ENCODE data around the gene KLHDC3. TPM values are rescaled to one million over a fixed set of nuclear protein-coding genes. Genes with fewer than 3 reads are reported as not detected.

KLHDC3 gene
- total and polyA plus RNA-seq, 9 of the 15 experiments (the other 6 are each of a cell fraction or from before 2014, with no cell fraction given), result 4.5 to 171 (median 107) TPM

GRCh38 chr6:43006251-43006650 lies 7.8 kb upstream of the KLHDC3 start:
- Histone ChIP-seq H3K4me2 (ENCODE audit: insufficient read depth, low read length) (no peak overlapping the region), H3K9ac (ENCODE audit: insufficient read depth in 1 of 2, low read depth in 2 of 2, low read length in 2 of 2) (0 out of 4 replicates have a peak overlapping the region, but pooled peaks of 1 of the 2 experiments have one; percentile 6), H3K9me1 (ENCODE audit: control insufficient read depth, insufficient read depth, low read length) (no peaks in the 10 kb centered on the region), H3K4me3 (no peak overlapping the region), H3K79me2 (ENCODE audit: control insufficient read depth, insufficient read depth, low read length) (no peaks in the 10 kb centered on the region), H3K4me1 (replicated peaks in 1 of 2; ENCODE audit: control insufficient read depth in 2 of 2, insufficient read depth in 2 of 2, low read length in 2 of 2) (peaks cover 0 to 2% of the 10 kb centered on the region in 2 experiments; a peak in 1 of 5 replicates), H3K27me3 (ENCODE audit: control insufficient read depth in 2 of 2, insufficient read depth in 2 of 2, low read length in 2 of 2) (no peaks in the 10 kb centered on the region), H3K36me3 (ENCODE audit: control insufficient read depth, insufficient read depth, low read length) (peaks cover 54% of the 10 kb centered on the region), H3K9me3 (replicated peaks; ENCODE audit: control insufficient read depth, insufficient read depth, low read depth, low read length) (no peaks in the 10 kb centered on the region), H4K20me1 (replicated peaks; ENCODE audit: control insufficient read depth, insufficient read depth, low read length) (no peaks in the 10 kb centered on the region), H3K27ac (ENCODE audit: extremely low read depth, low read depth, low read length) (no peak overlapping the region), H2AFZ (ENCODE audit: low read depth, low read length) (no peak overlapping the region)
- ATAC-seq (no peak), DNase-seq (ENCODE audit: extremely low read depth in 1 of 4, low spot score in 3 of 4) (no peak), FAIRE-seq (no peak)
- CTCF ChIA-PET (ENCODE audit: low intra/inter-chr PET ratio), result no interaction called here
- POLR2A ChIA-PET, result interaction anchor here (0.6 to 1.4 kb wide), 4 partner anchors 9 to 48 kb away, joined by 3 to 9 read pairs (median 5); partner anchors contain the start of genes CUL7 and PPP2R5D
- intact Hi-C loops (cut with micrococcal nuclease) (no loop called here), in situ Hi-C loops (cut with MboI) (no loop called here)
- 91% methylated on average over 11 of the region's 11 CpGs for WGBS (ENCODE audit: insufficient coverage, low coverage, missing lambda C conversion rate)
- BruUV-seq (replicated peaks), result no TSS peak
- TF ChIP-seq CXXC5 (CRISPR knock-in tag; IDR thresholded peaks at IDR 0.05), result no peak
- TF ChIP-seq SIX5 (IDR thresholded peaks at IDR 0.05; ENCODE audit: borderline replicate concordance in 1 of 2, insufficient read depth in 1 of 2, low read depth in 1 of 2, low read length in 2 of 2), result no peak
- TF ChIP-seq BCLAF1 (IDR thresholded peaks at IDR 0.05; ENCODE audit: borderline replicate concordance in 1 of 2, control insufficient read depth in 1 of 2, low read depth in 2 of 2, low read length in 1 of 2), result no peak
- 0 out of 2 replicates have a peak, but pooled peaks have one; percentile 5 for TF ChIP-seq POLR2G (IDR thresholded peaks at IDR 0.05; ENCODE audit: low read depth, low read length)
- no peak for TF ChIP-seq PTTG1 (tag; IDR thresholded peaks at IDR 0.05; ENCODE audit: low read depth)
- no peak for TF ChIP-seq ETV1 (tag; conservative IDR thresholded peaks at IDR 0.05; ENCODE audit: low read depth)
- no peak for TF ChIP-seq YY1 (IDR thresholded peaks at IDR 0.05; ENCODE audit: borderline replicate concordance in 1 of 3, control insufficient read depth in 1 of 3, extremely low read depth in 1 of 3, insufficient read depth in 3 of 3, insufficient read length in 1 of 3, insufficient replicate concordance in 2 of 3, low read depth in 1 of 3, low read length in 2 of 3)
- TF ChIP-seq, protein P1, sequence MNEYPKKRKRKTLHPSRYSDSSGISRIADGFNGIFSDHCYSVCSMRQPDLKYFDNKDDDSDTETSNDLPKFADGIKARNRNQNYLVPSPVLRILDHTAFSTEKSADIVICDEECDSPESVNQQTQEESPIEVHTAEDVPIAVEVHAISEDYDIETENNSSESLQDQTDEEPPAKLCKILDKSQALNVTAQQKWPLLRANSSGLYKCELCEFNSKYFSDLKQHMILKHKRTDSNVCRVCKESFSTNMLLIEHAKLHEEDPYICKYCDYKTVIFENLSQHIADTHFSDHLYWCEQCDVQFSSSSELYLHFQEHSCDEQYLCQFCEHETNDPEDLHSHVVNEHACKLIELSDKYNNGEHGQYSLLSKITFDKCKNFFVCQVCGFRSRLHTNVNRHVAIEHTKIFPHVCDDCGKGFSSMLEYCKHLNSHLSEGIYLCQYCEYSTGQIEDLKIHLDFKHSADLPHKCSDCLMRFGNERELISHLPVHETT (CRISPR knock-in tag; conservative IDR thresholded peaks at IDR 0.05 in 1 of 2, IDR thresholded peaks at IDR 0.05 in 1 of 2), result no peak
